Vagina (tissue), 2 donors: ENCODE results near the gene BFSP2.

Experiments used
- POLR2A ChIP-seq, 2 donors: fragments of 450-650 bp; IDR thresholded peaks; one replicate each; pipeline ENCODE4 v1.6.1; 2017; ENCODE audit warnings: antibody characterized with exemption in 2 of 2, mild to moderate bottlenecking in 2 of 2, moderate library complexity in 2 of 2
- TF ChIP-seq, protein P1 (sequence below), 3 experiments: fragments of 450-650 bp in 2 of 3; fragments of 200-600 bp in 1 of 3; sonication (generic) in 1 of 3; IDR thresholded peaks; one replicate each; pipeline ENCODE4 v1.5.1; 2017 to 2019; ENCODE audit warnings: antibody characterized with exemption in 3 of 3, mild to moderate bottlenecking in 2 of 3, moderate library complexity in 2 of 3

DNA sequence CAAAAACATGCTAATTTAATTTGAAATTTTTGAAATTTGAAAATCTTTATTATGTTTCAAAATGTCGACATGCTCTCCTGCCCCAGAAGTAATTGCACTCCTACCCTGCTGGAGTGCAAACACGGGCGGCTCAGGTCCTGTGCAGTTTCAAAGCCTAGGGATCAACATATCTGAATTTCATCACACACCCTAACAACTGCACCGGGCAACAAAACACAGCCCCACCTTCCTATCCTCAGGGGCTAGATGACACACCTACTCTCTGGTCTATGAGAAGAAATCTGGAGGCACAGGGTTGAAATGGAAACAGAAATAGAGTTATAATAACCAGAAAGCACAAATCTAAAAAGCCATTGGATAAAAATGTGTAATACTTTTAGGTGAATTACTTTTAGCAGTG, 61.4 kb downstream of the BFSP2 start:
- TF ChIP-seq, protein P1, sequence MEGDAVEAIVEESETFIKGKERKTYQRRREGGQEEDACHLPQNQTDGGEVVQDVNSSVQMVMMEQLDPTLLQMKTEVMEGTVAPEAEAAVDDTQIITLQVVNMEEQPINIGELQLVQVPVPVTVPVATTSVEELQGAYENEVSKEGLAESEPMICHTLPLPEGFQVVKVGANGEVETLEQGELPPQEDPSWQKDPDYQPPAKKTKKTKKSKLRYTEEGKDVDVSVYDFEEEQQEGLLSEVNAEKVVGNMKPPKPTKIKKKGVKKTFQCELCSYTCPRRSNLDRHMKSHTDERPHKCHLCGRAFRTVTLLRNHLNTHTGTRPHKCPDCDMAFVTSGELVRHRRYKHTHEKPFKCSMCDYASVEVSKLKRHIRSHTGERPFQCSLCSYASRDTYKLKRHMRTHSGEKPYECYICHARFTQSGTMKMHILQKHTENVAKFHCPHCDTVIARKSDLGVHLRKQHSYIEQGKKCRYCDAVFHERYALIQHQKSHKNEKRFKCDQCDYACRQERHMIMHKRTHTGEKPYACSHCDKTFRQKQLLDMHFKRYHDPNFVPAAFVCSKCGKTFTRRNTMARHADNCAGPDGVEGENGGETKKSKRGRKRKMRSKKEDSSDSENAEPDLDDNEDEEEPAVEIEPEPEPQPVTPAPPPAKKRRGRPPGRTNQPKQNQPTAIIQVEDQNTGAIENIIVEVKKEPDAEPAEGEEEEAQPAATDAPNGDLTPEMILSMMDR (IDR thresholded peaks at IDR 0.05), result no peak
- TF ChIP-seq POLR2A (IDR thresholded peaks at IDR 0.05), result no peak
